ENCODE data around the gene WWOX.

WWOX gene

GRCh38 chr16:78984324-78984723 lies 884.9 kb downstream of the WWOX start:
- Mint-ChIP-seq H3K36me3 (ENCODE audit: insufficient read depth) (peaks cover 2% of the 10 kb centered on the region), H3K9me3 (no peaks in the 10 kb centered on the region), H3K4me1 (peaks cover 2% of the 10 kb centered on the region), H3K27ac (ENCODE audit: low read depth) (no peak overlapping the region), H3K27me3 (no peaks in the 10 kb centered on the region), H3K4me3 (no peak overlapping the region)
- no peak for ATAC-seq (replicated peaks; ENCODE audit: extremely low read depth, poor library complexity, severe bottlenecking)
- DNase-seq (ENCODE audit: low spot score in 2 of 2): no peak

- Mint-ChIP-seq H3K27ac (ENCODE audit: low read depth) (no peak overlapping the region), H3K36me3 (ENCODE audit: insufficient read depth) (peaks cover 2% of the 10 kb centered on the region), H3K4me3 (no peak overlapping the region), H3K4me1 (peaks cover 7% of the 10 kb centered on the region), H3K27me3 (no peaks in the 10 kb centered on the region), H3K9me3 (no peaks in the 10 kb centered on the region)
- DNase-seq (ENCODE audit: low spot score in 2 of 2) (no peak), ATAC-seq (replicated peaks; ENCODE audit: extremely low read depth, poor library complexity, severe bottlenecking) (no peak)
These were observed 885.5 kb downstream of the WWOX start for GRCh38 chr16:78984887-78985464.

GRCh38 chr16:78985716-78986605 lies 886.5 kb downstream of the WWOX start:
- Mint-ChIP-seq H3K4me3 (no peak overlapping the region), H3K9me3 (no peaks in the 10 kb centered on the region), H3K36me3 (ENCODE audit: insufficient read depth) (peaks cover 2% of the 10 kb centered on the region), H3K4me1 (peaks cover 13% of the 10 kb centered on the region), H3K27ac (ENCODE audit: low read depth) (no peak overlapping the region), H3K27me3 (no peaks in the 10 kb centered on the region)
- DNase-seq (ENCODE audit: low spot score in 2 of 2) (no peak), ATAC-seq (replicated peaks; ENCODE audit: extremely low read depth, poor library complexity, severe bottlenecking) (no peak)

- Mint-ChIP-seq H3K4me3 (no peak overlapping the region), H3K27me3 (no peaks in the 10 kb centered on the region), H3K36me3 (ENCODE audit: insufficient read depth) (peaks cover 2% of the 10 kb centered on the region), H3K9me3 (no peaks in the 10 kb centered on the region), H3K4me1 (peaks cover 13% of the 10 kb centered on the region), H3K27ac (ENCODE audit: low read depth) (no peak overlapping the region)
- DNase-seq (ENCODE audit: low spot score in 2 of 2) (no peak), ATAC-seq (replicated peaks; ENCODE audit: extremely low read depth, poor library complexity, severe bottlenecking) (no peak)
These were observed 888.2 kb downstream of the WWOX start for GRCh38 chr16:78987666-78988065.

GRCh38 chr16:78988361-78988969 lies 889.0 kb downstream of the WWOX start:
- H3K4me1 Mint-ChIP-seq: peaks cover 13% of the 10 kb centered on the region
- peaks cover 2% of the 10 kb centered on the region for H3K36me3 Mint-ChIP-seq (ENCODE audit: insufficient read depth)
- DNase-seq (ENCODE audit: low spot score in 2 of 2) (no peak), ATAC-seq (replicated peaks; ENCODE audit: extremely low read depth, poor library complexity, severe bottlenecking) (no peak)
- no peaks in the 10 kb centered on the region for H3K27me3 Mint-ChIP-seq
- no peak overlapping the region for H3K4me3 Mint-ChIP-seq
- no peaks in the 10 kb centered on the region for H3K9me3 Mint-ChIP-seq
- no peak overlapping the region for H3K27ac Mint-ChIP-seq (ENCODE audit: low read depth)

GRCh38 chr16:78990309-78990701 lies 890.9 kb downstream of the WWOX start:
- Mint-ChIP-seq H3K36me3 (ENCODE audit: insufficient read depth) (peaks cover 3% of the 10 kb centered on the region), H3K9me3 (no peaks in the 10 kb centered on the region), H3K27me3 (no peaks in the 10 kb centered on the region), H3K27ac (ENCODE audit: low read depth) (no peak overlapping the region), H3K4me3 (no peak overlapping the region), H3K4me1 (peaks cover 13% of the 10 kb centered on the region)
- ATAC-seq (replicated peaks; ENCODE audit: extremely low read depth, poor library complexity, severe bottlenecking) (no peak), DNase-seq (ENCODE audit: low spot score in 2 of 2) (no peak)

- H3K27ac Mint-ChIP-seq (ENCODE audit: low read depth): no peak overlapping the region
- ATAC-seq (replicated peaks; ENCODE audit: extremely low read depth, poor library complexity, severe bottlenecking) (no peak), DNase-seq (ENCODE audit: low spot score in 2 of 2) (no peak)
- no peaks in the 10 kb centered on the region for H3K9me3 Mint-ChIP-seq
- H3K4me3 Mint-ChIP-seq: no peak overlapping the region
- peaks cover 6% of the 10 kb centered on the region for H3K36me3 Mint-ChIP-seq (ENCODE audit: insufficient read depth)
- peaks cover 13% of the 10 kb centered on the region for H3K4me1 Mint-ChIP-seq
- H3K27me3 Mint-ChIP-seq: no peaks in the 10 kb centered on the region
These were observed 892.5 kb downstream of the WWOX start for GRCh38 chr16:78992001-78992400.

GRCh38 chr16:78993346-78993745 lies 893.9 kb downstream of the WWOX start:
- H3K36me3 Mint-ChIP-seq (ENCODE audit: insufficient read depth): peaks cover 6% of the 10 kb centered on the region
- no peaks in the 10 kb centered on the region for H3K9me3 Mint-ChIP-seq
- H3K27me3 Mint-ChIP-seq: no peaks in the 10 kb centered on the region
- ATAC-seq (replicated peaks; ENCODE audit: extremely low read depth, poor library complexity, severe bottlenecking) (no peak), DNase-seq (ENCODE audit: low spot score in 2 of 2) (no peak)
- H3K4me3 Mint-ChIP-seq: no peak overlapping the region
- peaks cover 13% of the 10 kb centered on the region for H3K4me1 Mint-ChIP-seq
- H3K27ac Mint-ChIP-seq (ENCODE audit: low read depth): no peak overlapping the region

GRCh38 chr16:78994135-78994745 lies 894.8 kb downstream of the WWOX start:
- no peaks in the 10 kb centered on the region for H3K9me3 Mint-ChIP-seq
- no peak overlapping the region for H3K4me3 Mint-ChIP-seq
- H3K27me3 Mint-ChIP-seq: no peaks in the 10 kb centered on the region
- H3K36me3 Mint-ChIP-seq (ENCODE audit: insufficient read depth): peaks cover 6% of the 10 kb centered on the region
- H3K27ac Mint-ChIP-seq (ENCODE audit: low read depth): no peak overlapping the region
- peaks cover 12% of the 10 kb centered on the region for H3K4me1 Mint-ChIP-seq
- ATAC-seq (replicated peaks; ENCODE audit: extremely low read depth, poor library complexity, severe bottlenecking): no peak
- DNase-seq (ENCODE audit: low spot score in 2 of 2): no peak

- no peaks in the 10 kb centered on the region for H3K9me3 Mint-ChIP-seq
- no peaks in the 10 kb centered on the region for H3K27me3 Mint-ChIP-seq
- ATAC-seq (replicated peaks; ENCODE audit: extremely low read depth, poor library complexity, severe bottlenecking): no peak
- H3K4me1 Mint-ChIP-seq: peaks cover 2% of the 10 kb centered on the region
- no peak for DNase-seq (ENCODE audit: low spot score in 2 of 2)
- H3K36me3 Mint-ChIP-seq (ENCODE audit: insufficient read depth): peaks cover 6% of the 10 kb centered on the region
- H3K27ac Mint-ChIP-seq (ENCODE audit: low read depth): no peak overlapping the region
- H3K4me3 Mint-ChIP-seq: no peak overlapping the region
These were observed 896.0 kb downstream of the WWOX start for GRCh38 chr16:78995441-78995840.

GRCh38 chr16:78996790-78997189 lies 897.3 kb downstream of the WWOX start:
- no peaks in the 10 kb centered on the region for H3K9me3 Mint-ChIP-seq

GRCh38 chr16:78998879-78999278 lies 899.4 kb downstream of the WWOX start:
- DNase-seq (ENCODE audit: low spot score in 2 of 2): no peak
- Mint-ChIP-seq H3K36me3 (ENCODE audit: insufficient read depth) (peaks cover 6% of the 10 kb centered on the region), H3K27me3 (no peaks in the 10 kb centered on the region), H3K9me3 (no peaks in the 10 kb centered on the region), H3K4me3 (no peak overlapping the region), H3K4me1 (no peaks in the 10 kb centered on the region), H3K27ac (ENCODE audit: low read depth) (no peak overlapping the region)
- ATAC-seq (replicated peaks; ENCODE audit: extremely low read depth, poor library complexity, severe bottlenecking): no peak

More at GRCh38 chr16:78996790-78997189, 897.3 kb downstream of the WWOX start:
- no peak overlapping the region for H3K27ac Mint-ChIP-seq (ENCODE audit: low read depth)
- peaks cover 6% of the 10 kb centered on the region for H3K36me3 Mint-ChIP-seq (ENCODE audit: insufficient read depth)
- H3K4me1 Mint-ChIP-seq: no peaks in the 10 kb centered on the region
- no peak overlapping the region for H3K4me3 Mint-ChIP-seq
- H3K27me3 Mint-ChIP-seq: no peaks in the 10 kb centered on the region
- DNase-seq (ENCODE audit: low spot score in 2 of 2) (no peak), ATAC-seq (replicated peaks; ENCODE audit: extremely low read depth, poor library complexity, severe bottlenecking) (no peak)

Measured in central memory CD8-positive, alpha-beta T cell (primary cell).